Karpas-422 (cell line): ENCODE data around the gene ATXN7L1. TPM values are rescaled to one million over a fixed set of nuclear protein-coding genes. Genes with fewer than 3 reads are reported as not detected.

Experiments used
- DNase-seq: peaks from one replicate; pipeline ENCODE4 v3.0.0-alpha.2; 2015
- H2AFZ ChIP-seq: fragments of 200-600 bp; sonication (generic); 2 replicates; pipeline ENCODE4 v1.6.1; 2014; ENCODE audit warnings: antibody characterized with exemption, low read length, mixed read lengths
- H3K27ac ChIP-seq: fragments of 200-600 bp; sonication (generic); 2 replicates; pipeline ENCODE4 v1.5.1; 2014; ENCODE audit warnings: mild to moderate bottlenecking, low read length, moderate library complexity
- H3K27me3 ChIP-seq: fragments of 200-600 bp; sonication (generic); 2 replicates; pipeline ENCODE4 v1.6.1; 2014; ENCODE audit warnings: low read length, mixed read lengths
- H3K36me3 ChIP-seq: fragments of 200-600 bp; sonication (generic); 2 replicates; pipeline ENCODE4 v1.6.1; 2014; ENCODE audit warnings: low read length, mixed read lengths; ENCODE audit not compliant: insufficient read depth
- H3K4me1 ChIP-seq: fragments of 200-600 bp; sonication (generic); 2 replicates; pipeline ENCODE4 v1.6.1; 2014; ENCODE audit warnings: mild to moderate bottlenecking, low read length, mixed read lengths
- H3K4me2 ChIP-seq: fragments of 200-600 bp; sonication (generic); 2 replicates; pipeline ENCODE4 v1.6.1; 2014; ENCODE audit warnings: low read length, low read depth, mild to moderate bottlenecking; ENCODE audit not compliant: poor library complexity, severe bottlenecking
- H3K4me3 ChIP-seq: fragments of 200-600 bp; sonication (generic); 2 replicates; pipeline ENCODE4 v1.5.1; 2014; ENCODE audit warnings: mild to moderate bottlenecking, antibody characterized with exemption, low read length, mixed read lengths
- H3K79me2 ChIP-seq: fragments of 200-600 bp; sonication (generic); 2 replicates; pipeline ENCODE4 v1.6.1; 2014; ENCODE audit warnings: mild to moderate bottlenecking, low read length, mixed read lengths
- H3K9ac ChIP-seq: fragments of 200-600 bp; sonication (generic); 2 replicates; pipeline ENCODE4 v1.6.0; 2014; ENCODE audit warnings: low read length
- H3K9me2 ChIP-seq: fragments of 200-600 bp; sonication (generic), shearing (Covaris generic); replicated peaks from 2 replicates; pipeline ENCODE4 v1.6.0; 2014; ENCODE audit warnings: mild to moderate bottlenecking, low read length, moderate library complexity; ENCODE audit not compliant: insufficient read depth
- H3K9me3 ChIP-seq: fragments of 300-700, 200-600 bp; sonication (generic); 2 replicates; pipeline ENCODE4 v1.6.1; 2014; ENCODE audit warnings: low read length, mixed read lengths
- H4K20me1 ChIP-seq: fragments of 200-600 bp; sonication (generic); 2 replicates; pipeline ENCODE4 v1.6.1; 2014; ENCODE audit warnings: mild to moderate bottlenecking, antibody characterized with exemption, low read length, low read depth; ENCODE audit not compliant: insufficient read depth
- total RNA-seq: library from RNA; depleted of rRNA; stranded (reverse); fragments of >200 nt; shearing (Covaris generic); gene quantifications from 2 replicates; pipeline ENCODE4 v1.2.3, GENCODE V29; 2014; ENCODE audit warnings: low replicate concordance

Gene ATXN7L1
- total RNA-seq, 1 experiment from 2014 or later: not detected

DNA sequence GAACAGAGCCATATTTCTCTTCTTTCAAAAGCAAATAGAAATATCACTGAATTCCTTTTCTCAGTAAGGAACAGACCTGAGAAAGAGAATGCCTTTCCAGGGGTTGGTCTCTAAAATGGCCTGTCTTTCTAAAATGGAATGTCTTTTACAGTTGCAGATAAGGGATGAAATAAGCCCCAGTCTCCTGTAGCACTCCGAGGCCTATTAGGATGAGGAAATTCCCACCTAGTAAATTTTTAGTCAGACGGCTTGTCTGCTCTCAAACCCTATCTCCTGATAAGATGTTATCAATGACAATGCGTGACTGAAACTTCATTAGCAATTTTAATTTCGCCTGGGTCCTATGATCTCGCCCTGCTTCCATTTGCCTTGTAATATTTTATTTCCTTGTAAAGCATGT is 292.2 kb downstream of the ATXN7L1 start:
- DNase-seq: no peak
- H3K9ac ChIP-seq: no peak overlapping the region
- H3K27ac ChIP-seq: no peak overlapping the region
- no peak overlapping the region for H3K4me2 ChIP-seq
- H3K4me1 ChIP-seq: no peaks in the 10 kb centered on the region
- no peak overlapping the region for H2AFZ ChIP-seq
- no peaks in the 10 kb centered on the region for H3K79me2 ChIP-seq
- H3K9me3 ChIP-seq: no peaks in the 10 kb centered on the region
- H3K4me3 ChIP-seq: no peak overlapping the region
- no peaks in the 10 kb centered on the region for H3K9me2 ChIP-seq
- no peaks in the 10 kb centered on the region for H4K20me1 ChIP-seq
- H3K27me3 ChIP-seq: no peaks in the 10 kb centered on the region
- H3K36me3 ChIP-seq: no peaks in the 10 kb centered on the region

DNA sequence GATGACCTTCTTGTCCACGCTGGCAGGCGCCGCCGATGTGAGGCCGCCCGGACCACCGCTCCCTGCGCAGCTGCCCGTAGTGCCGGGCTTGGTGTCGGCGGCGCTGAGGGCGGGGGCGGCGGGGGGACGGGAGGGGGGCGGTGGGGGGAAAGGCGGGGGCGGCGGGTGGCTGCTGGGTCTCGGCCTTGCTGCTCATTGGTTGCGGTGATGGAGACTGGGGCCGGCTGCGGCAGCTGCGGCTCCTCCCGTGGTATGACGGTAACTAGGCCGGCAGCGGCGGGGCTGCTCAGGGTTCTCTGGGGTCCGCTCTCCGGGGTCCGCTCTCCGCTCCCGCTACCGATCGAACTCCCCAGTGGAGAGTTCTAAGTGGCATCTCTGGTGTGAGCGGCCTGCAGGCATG is 293.3 kb downstream of the ATXN7L1 start:
- Histone ChIP-seq H3K79me2 (no peaks in the 10 kb centered on the region), H4K20me1 (no peaks in the 10 kb centered on the region), H3K4me2 (no peak overlapping the region), H3K4me3 (no peak overlapping the region), H3K9ac (no peak overlapping the region), H3K9me3 (no peaks in the 10 kb centered on the region), H2AFZ (no peak overlapping the region), H3K36me3 (no peaks in the 10 kb centered on the region), H3K4me1 (no peaks in the 10 kb centered on the region), H3K9me2 (no peaks in the 10 kb centered on the region), H3K27me3 (no peaks in the 10 kb centered on the region), H3K27ac (no peak overlapping the region)
- no peak for DNase-seq

DNA sequence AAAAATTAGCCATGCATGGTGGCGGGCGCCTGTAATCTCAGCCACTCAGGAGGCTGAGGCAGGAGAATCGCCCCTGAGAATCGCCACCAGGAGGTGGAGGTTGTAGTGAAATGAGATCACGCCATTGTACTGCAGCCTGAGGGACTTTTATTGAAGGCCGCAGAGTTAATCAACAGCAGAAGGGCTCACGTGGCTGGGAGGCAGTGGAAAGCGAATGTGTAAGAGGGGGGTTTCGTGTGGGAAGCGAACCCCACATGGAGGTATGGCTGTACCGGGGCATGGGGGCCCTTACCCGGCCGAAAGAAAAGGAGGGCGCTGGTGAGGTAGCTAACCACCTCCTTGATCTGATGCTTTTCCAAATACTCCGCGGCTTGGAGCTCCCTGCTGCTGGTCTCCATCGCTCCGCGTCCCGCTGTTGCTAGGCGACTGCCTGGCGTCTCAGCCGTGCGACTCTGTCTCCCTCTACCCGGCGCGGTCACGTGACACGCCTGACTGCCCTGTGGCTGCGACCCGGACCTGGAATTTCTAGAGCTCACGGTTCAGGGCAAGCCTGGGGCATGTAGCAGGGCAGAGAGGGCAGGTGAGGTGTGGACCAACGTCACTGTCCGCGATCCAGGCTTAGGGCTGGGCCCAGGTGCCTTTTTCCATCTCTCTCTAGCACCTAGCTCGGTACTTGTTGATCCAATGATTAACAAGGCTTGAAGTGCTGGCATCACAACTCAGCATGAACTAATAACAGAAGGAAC is 295.2 kb downstream of the ATXN7L1 start, which contains the start of gene EFCAB10:
EFCAB10 (minus strand) TSS at position 428 of the 746 bp plus-strand sequence; CDS start at position 398, 30 bp downstream.
- Histone ChIP-seq H3K4me2 (no peak within 1 kb of the TSS), H3K4me1 (no peaks in the 10 kb centered on the region), H3K9me2 (no peaks in the 10 kb centered on the region), H3K79me2 (no peaks in the 10 kb centered on the region), H3K36me3 (no peaks in the 10 kb centered on the region), H2AFZ (no peak within 1 kb of the TSS), H4K20me1 (no peaks in the 10 kb centered on the region), H3K4me3 (no peak within 1 kb of the TSS), H3K9ac (no peak within 1 kb of the TSS), H3K27me3 (no peaks in the 10 kb centered on the region), H3K27ac (no peak within 1 kb of the TSS), H3K9me3 (no peaks in the 10 kb centered on the region)
- DNase-seq: no peak

DNA sequence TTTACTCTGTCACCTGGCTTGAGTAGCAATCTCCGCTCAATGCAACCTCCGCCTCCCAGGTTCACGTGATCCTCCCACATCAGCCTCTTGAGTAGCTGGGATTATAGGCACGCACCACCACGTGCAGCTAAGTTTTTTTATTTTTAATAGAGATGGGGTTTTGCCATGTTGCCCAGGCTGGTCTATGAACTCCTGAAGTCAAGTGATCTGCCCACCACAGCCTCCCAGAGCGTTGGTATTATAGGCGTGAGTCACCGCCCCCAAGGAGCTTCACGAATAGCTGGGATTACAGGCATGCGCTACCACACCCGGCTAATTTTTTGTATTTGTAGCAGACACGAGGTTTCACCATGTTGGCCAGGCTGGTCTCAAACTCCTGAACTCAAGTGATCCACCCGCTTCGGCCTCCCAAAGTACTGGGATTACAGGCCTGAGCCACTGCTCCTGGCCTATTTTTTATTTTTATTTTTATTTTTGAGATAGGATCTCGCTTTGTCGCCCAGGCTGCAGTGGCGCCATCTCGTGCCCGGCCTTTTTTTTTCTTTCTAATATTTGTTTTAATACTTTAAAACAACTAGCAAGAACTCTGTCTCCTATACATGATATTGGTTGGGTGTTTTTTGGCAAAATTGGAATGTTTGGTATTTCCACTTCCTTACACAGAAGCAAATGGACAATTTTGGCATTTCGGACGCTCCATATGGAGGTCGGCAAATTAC is 296.2 kb downstream of the ATXN7L1 start:
- Histone ChIP-seq H3K4me2 (no peak overlapping the region), H2AFZ (no peak overlapping the region), H3K27me3 (no peaks in the 10 kb centered on the region)

DNA sequence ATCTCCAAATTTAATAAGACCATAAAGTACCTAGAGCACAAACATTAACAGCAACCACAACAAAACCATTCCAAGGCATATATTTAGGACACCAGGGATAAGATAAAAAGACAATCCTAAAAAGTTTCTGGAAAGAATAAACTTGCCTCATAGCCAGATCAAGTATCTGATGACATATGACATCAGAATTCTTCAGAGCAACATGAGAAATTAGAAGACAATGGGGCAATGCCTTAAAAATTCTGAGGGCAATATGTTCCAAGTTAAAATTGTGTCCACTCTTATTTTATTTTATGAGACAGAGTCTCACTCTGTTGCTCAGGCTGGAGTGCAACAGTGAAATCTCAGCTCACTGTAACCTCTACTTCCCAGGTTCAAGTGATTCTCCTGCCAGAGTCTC is 297.9 kb downstream of the ATXN7L1 start:
- Histone ChIP-seq H3K27me3 (no peaks in the 10 kb centered on the region), H3K4me2 (no peak overlapping the region), H3K79me2 (no peaks in the 10 kb centered on the region), H4K20me1 (no peaks in the 10 kb centered on the region), H3K4me3 (no peak overlapping the region), H3K9ac (no peak overlapping the region), H3K4me1 (no peaks in the 10 kb centered on the region), H3K9me2 (no peaks in the 10 kb centered on the region), H3K36me3 (no peaks in the 10 kb centered on the region), H3K9me3 (no peaks in the 10 kb centered on the region), H2AFZ (no peak overlapping the region), H3K27ac (no peak overlapping the region)
- DNase-seq: no peak

More for the DNA sequence above, 296.2 kb downstream of the ATXN7L1 start:
- Histone ChIP-seq H3K9me3 (no peaks in the 10 kb centered on the region), H3K4me3 (no peak overlapping the region), H3K36me3 (no peaks in the 10 kb centered on the region), H3K9me2 (no peaks in the 10 kb centered on the region), H3K9ac (no peak overlapping the region), H3K4me1 (no peaks in the 10 kb centered on the region), H3K27ac (no peak overlapping the region), H4K20me1 (no peaks in the 10 kb centered on the region), H3K79me2 (no peaks in the 10 kb centered on the region)
- no peak for DNase-seq

DNA sequence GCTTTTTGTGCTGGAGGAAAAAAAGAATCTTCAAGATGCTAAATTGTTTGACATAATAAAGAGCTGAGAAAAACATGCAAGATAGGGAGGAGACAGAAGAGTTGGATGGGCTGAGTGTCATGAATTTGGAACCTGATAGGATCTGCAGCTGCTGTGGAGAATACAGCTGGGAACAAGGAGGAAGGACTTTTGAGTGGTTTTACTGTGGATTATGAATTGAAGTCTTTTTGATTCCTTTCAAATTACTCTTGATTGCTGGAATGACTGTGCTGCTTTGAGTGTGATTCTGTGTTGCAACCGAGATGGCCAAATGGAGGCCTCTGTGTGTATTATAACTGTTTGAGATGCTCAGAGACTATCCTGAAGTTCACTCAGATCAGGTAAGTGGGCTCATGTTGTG is 299.1 kb downstream of the ATXN7L1 start:
- no peaks in the 10 kb centered on the region for H3K9me2 ChIP-seq
- no peaks in the 10 kb centered on the region for H3K4me1 ChIP-seq
- no peaks in the 10 kb centered on the region for H3K36me3 ChIP-seq
- H3K27ac ChIP-seq: no peak overlapping the region
- no peaks in the 10 kb centered on the region for H4K20me1 ChIP-seq
- no peaks in the 10 kb centered on the region for H3K27me3 ChIP-seq
- no peak for DNase-seq
- H2AFZ ChIP-seq: no peak overlapping the region
- no peak overlapping the region for H3K4me3 ChIP-seq
- H3K4me2 ChIP-seq: no peak overlapping the region
- no peak overlapping the region for H3K9ac ChIP-seq
- H3K9me3 ChIP-seq: no peaks in the 10 kb centered on the region
- H3K79me2 ChIP-seq: no peaks in the 10 kb centered on the region

DNA sequence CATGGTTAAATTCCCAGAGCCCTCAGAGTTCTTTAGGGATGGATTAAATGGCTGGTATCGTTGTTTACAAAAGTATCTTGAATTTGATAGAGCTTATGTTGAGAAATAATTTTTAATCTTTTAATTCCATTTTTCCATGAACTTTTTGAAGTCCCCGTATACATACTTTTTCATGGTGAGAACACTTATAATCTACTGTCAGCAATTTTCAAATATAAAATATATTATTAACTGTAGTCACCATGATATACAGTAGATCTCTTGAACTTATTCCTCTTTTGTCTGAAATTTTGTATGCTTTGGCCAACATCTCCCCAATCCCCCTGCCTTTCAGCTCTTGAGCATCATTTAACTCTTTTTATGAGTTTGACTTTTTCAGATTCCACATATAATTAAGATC is 304.5 kb downstream of the ATXN7L1 start:
- Histone ChIP-seq H3K9me3 (no peaks in the 10 kb centered on the region), H3K4me2 (no peak overlapping the region), H3K27ac (no peak overlapping the region), H3K4me1 (no peaks in the 10 kb centered on the region), H3K27me3 (no peaks in the 10 kb centered on the region), H4K20me1 (no peaks in the 10 kb centered on the region), H3K9me2 (no peaks in the 10 kb centered on the region), H3K9ac (no peak overlapping the region), H3K36me3 (peaks cover 10% of the 10 kb centered on the region; the same call in 1 of the 2 replicates), H3K4me3 (no peak overlapping the region), H2AFZ (no peak overlapping the region), H3K79me2 (no peaks in the 10 kb centered on the region)
- no peak for DNase-seq

DNA sequence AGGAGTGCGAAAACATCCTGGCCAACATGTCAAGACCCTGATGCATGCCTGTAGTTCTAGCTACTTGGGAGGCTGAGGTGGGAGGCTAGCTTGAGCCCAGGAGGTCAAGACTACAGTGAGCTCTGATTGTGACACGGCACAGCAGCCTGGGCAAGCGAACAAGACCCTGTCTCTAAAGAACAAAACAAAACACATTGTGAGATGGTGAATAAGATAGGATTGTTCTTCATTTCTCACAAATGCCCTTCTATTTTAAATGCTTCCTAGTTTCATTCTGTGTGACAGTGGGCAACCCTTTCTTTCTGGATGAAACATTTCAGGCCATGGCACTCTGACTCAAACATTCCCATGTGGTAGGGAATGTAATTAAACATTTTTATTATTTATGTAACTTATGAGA is 308.6 kb downstream of the ATXN7L1 start:
- Histone ChIP-seq H3K27ac (no peak overlapping the region), H3K4me3 (no peak overlapping the region), H3K79me2 (no peaks in the 10 kb centered on the region), H3K9me3 (no peaks in the 10 kb centered on the region), H4K20me1 (no peaks in the 10 kb centered on the region), H3K36me3 (peaks cover 39% of the 10 kb centered on the region), H3K4me1 (no peaks in the 10 kb centered on the region), H3K4me2 (no peak overlapping the region), H2AFZ (no peak overlapping the region), H3K9me2 (no peaks in the 10 kb centered on the region), H3K27me3 (no peaks in the 10 kb centered on the region), H3K9ac (no peak overlapping the region)
- DNase-seq: no peak
